H1 (cell line): Measurements from ENCODE around the gene ABHD12. TPM values are rescaled to one million over a fixed set of nuclear protein-coding genes. Genes with fewer than 3 reads are reported as not detected.

Source experiments
- BCL11A ChIP-seq, 2 experiments: IDR thresholded peaks; one replicate each; pipeline ENCODE4 v1.6.1; 2011; ENCODE audit warnings: low read depth in 2 of 2, low read length in 2 of 2, mild to moderate bottlenecking in 2 of 2
- CBX8 ChIP-seq: fragments of 300-800, 300-1000 bp; sonication (generic); IDR thresholded peaks from 2 replicates; pipeline ENCODE4 v1.7.1; 2016; ENCODE audit warnings: low read depth, low read length, borderline replicate concordance
- CREB1 ChIP-seq: IDR thresholded peaks from 2 replicates; pipeline ENCODE4 v1.6.1; 2012; ENCODE audit warnings: inconsistent platforms
- KDM1A ChIP-seq: fragments of 200-600, 300-600 bp; sonication (generic); IDR thresholded peaks from 2 replicates; pipeline ENCODE4 v1.7.1; 2016; ENCODE audit warnings: mild to moderate bottlenecking, low read length, borderline replicate concordance
- RAD21 ChIP-seq, 2 experiments: IDR thresholded peaks in 1 of 2; conservative IDR thresholded peaks in 1 of 2; 2 replicates each; pipeline ENCODE4 v1.6.1; 2011; ENCODE audit warnings: low read depth in 2 of 2, low read length in 2 of 2, improper control_type of control experiment in 1 of 2, inconsistent platforms in 1 of 2, mild to moderate bottlenecking in 1 of 2, moderate library complexity in 1 of 2
- SRF ChIP-seq: IDR thresholded peaks from 2 replicates; pipeline ENCODE4 v1.6.1; 2011; ENCODE audit warnings: mild to moderate bottlenecking, low read depth, low read length, moderate library complexity
- TCF12 ChIP-seq: IDR thresholded peaks from 2 replicates; pipeline ENCODE4 v1.6.1; 2011; ENCODE audit warnings: low read depth, mild to moderate bottlenecking, low read length
- USF2 ChIP-seq: IDR thresholded peaks from 2 replicates; pipeline ENCODE4 v1.6.1; 2011; ENCODE audit warnings: low read length, improper control_type of control experiment
- polyA plus RNA-seq, 7 experiments: library from polyadenylated mRNA; depleted of rRNA in 3 of 7; stranded (reverse) in 5 of 7; unstranded in 2 of 7; fragments of >200 nt in 5 of 7; fragments of 200-250 nt in 2 of 7; gene quantifications; 1 replicate in 5 of 7; 2 replicates in 1 of 7; 4 replicates in 1 of 7; pipeline versions ENCODE4 v1.2.1 to v1.2.3, GENCODE V29; 2011 to 2013; ENCODE audit warnings: missing spikeins in 2 of 7, mixed read lengths in 2 of 7
- total RNA-seq: library from RNA; stranded (reverse); fragmentation: NEBNext Ultra II Directional; extraction: Animal tissue kit (Norgen Biotek cat#: 25700); gene quantifications from 2 replicates; pipeline ENCODE4 v1.2.1, GENCODE V29; 2021

ABHD12 gene
- total and polyA plus RNA-seq, 2 of the 8 experiments (the other 6 are each of a cell fraction or from before 2014, with no cell fraction given) = 31.3 to 59.5 TPM

- TF ChIP-seq USF2 (no peak), RAD21 (IDR thresholded peaks at IDR 0.05 in 1 of 2, conservative IDR thresholded peaks at IDR 0.05 in 1 of 2; ENCODE audit: low read depth in 2 of 2, low read length in 2 of 2) (no peak), SRF (no peak), KDM1A (no peak), TCF12 (no peak), CBX8 (no peak), BCL11A (IDR thresholded peaks at IDR 0.05; ENCODE audit: low read depth in 2 of 2, low read length in 2 of 2) (no peak), CREB1 (no peak)
Observed at GRCh38 chr20:25353747-25354705, 36.6 kb downstream of the ABHD12 start (continued).
